Brain microvascular endothelial cell (primary cell): ENCODE results near the gene IL6ST.

Source experiments
- DNase-seq: peaks from one replicate; pipeline ENCODE4 v3.0.0-alpha.2; 2020
- H3K27ac ChIP-seq: fragments of 250-450 bp; sonication (Bioruptor Pico); 2 replicates; pipeline ENCODE4 v1.5.1; 2020; ENCODE audit warnings: mild to moderate bottlenecking, moderate library complexity
- H3K27me3 ChIP-seq: fragments of 250-450 bp; sonication (Bioruptor Pico); replicated peaks from 2 replicates; pipeline ENCODE4 v1.5.1; 2020; ENCODE audit warnings: mild to moderate bottlenecking
- H3K36me3 ChIP-seq: fragments of 250-450 bp; sonication (Bioruptor Pico); replicated peaks from 2 replicates; pipeline ENCODE4 v1.5.1; 2020; ENCODE audit warnings: mild to moderate bottlenecking
- H3K4me3 ChIP-seq: 2 replicates; pipeline ENCODE4 v1.5.1; 2011; ENCODE audit warnings: low read depth, mild to moderate bottlenecking, control low read depth, low read length, moderate library complexity
- in situ Hi-C: cut with HindIII; loops from 2 replicates; pipeline ENCODE4 v1.10.0; 2017; ENCODE audit warnings: low sequenced_read_pairs, low pct_ligation_motif_present
- TF ChIP-seq, protein P1 (sequence below): IDR thresholded peaks from 2 replicates; pipeline ENCODE4 v1.5.1; 2011; ENCODE audit warnings: low read depth, mild to moderate bottlenecking, moderate library complexity, low read length, control low read depth, inconsistent platforms; ENCODE audit errors: missing control alignments

Gene IL6ST

DNA sequence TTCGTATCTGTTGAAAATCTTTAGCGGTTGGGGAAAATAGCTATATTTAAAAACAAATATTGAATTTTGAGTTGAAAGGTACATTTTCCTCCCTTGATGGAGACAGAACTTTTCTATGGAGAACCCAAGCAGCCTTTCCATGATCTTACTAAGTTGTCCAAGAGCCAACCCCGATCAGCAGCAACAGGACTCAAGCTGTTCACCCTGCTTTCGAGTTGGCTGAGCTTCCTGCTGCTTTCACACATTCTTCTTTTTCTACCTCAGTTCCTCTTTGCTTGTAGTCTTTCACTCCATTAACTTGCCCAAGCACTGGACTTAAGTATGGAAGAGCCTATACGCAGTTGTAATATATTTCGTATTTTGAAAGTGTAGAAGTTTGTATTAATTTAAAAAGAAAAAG is 59.4 kb downstream of the IL6ST start:
- Histone ChIP-seq H3K36me3 (peaks cover 21% of the 10 kb centered on the region), H3K27ac (no peak overlapping the region), H3K27me3 (no peaks in the 10 kb centered on the region), H3K4me3 (no peak overlapping the region)
- in situ Hi-C loops, result no loop called here
- TF ChIP-seq, protein P1, sequence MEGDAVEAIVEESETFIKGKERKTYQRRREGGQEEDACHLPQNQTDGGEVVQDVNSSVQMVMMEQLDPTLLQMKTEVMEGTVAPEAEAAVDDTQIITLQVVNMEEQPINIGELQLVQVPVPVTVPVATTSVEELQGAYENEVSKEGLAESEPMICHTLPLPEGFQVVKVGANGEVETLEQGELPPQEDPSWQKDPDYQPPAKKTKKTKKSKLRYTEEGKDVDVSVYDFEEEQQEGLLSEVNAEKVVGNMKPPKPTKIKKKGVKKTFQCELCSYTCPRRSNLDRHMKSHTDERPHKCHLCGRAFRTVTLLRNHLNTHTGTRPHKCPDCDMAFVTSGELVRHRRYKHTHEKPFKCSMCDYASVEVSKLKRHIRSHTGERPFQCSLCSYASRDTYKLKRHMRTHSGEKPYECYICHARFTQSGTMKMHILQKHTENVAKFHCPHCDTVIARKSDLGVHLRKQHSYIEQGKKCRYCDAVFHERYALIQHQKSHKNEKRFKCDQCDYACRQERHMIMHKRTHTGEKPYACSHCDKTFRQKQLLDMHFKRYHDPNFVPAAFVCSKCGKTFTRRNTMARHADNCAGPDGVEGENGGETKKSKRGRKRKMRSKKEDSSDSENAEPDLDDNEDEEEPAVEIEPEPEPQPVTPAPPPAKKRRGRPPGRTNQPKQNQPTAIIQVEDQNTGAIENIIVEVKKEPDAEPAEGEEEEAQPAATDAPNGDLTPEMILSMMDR, result no peak
- no peak for DNase-seq

DNA sequence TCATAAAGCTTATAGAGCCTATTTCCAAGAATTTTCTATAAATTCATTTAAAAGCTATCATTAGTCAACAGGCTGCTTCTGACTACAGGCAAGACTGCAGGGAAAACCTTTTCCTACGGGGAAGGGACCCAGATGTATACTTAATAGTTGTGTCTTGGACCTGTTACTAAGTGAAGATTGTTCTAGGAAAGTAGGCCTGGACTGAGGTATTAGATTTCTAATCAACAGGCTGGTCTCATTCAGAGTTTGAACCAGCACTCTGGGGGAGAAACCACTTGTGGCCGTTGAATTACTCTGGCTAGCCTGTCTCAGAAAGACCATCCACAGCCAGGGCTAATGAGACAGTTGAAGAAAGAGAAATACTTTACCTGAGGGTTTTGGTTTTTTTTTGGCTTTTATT is 60.0 kb downstream of the IL6ST start:
- in situ Hi-C loops, result no loop called here
- DNase-seq, result no peak
- Histone ChIP-seq H3K27me3 (no peaks in the 10 kb centered on the region), H3K4me3 (no peak overlapping the region), H3K36me3 (peaks cover 17% of the 10 kb centered on the region), H3K27ac (no peak overlapping the region)
- TF ChIP-seq, protein P1, result no peak

DNA sequence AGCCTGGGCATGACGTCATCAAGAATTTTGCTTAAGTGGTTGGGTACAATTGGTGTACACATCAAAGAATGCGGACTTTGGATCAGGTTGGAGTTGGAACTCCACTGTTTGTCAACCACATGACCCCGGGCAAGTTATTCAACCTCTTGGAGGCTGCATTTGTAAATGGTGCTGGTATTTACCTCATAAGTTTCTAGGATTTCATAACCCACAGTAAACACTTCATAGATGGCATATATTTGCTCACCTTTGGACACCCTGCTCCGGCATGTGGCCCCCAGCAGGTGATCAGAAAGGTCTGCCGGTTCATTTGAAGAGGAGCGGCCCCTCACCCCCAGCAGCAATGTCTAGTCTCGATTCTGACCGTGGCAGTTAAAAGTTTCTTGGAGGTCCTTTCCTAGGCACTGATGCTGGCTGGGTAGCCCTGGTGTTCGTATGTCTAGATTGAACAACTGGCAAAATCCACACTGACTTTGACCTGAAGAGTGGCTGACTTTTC is 60.6 kb downstream of the IL6ST start:
- H3K27ac ChIP-seq, result no peak overlapping the region
- TF ChIP-seq, protein P1, result no peak
- no peak overlapping the region for H3K4me3 ChIP-seq
- H3K27me3 ChIP-seq, result no peaks in the 10 kb centered on the region
- in situ Hi-C loops, result no loop called here
- H3K36me3 ChIP-seq, result peaks cover 14% of the 10 kb centered on the region
- no peak for DNase-seq

DNA sequence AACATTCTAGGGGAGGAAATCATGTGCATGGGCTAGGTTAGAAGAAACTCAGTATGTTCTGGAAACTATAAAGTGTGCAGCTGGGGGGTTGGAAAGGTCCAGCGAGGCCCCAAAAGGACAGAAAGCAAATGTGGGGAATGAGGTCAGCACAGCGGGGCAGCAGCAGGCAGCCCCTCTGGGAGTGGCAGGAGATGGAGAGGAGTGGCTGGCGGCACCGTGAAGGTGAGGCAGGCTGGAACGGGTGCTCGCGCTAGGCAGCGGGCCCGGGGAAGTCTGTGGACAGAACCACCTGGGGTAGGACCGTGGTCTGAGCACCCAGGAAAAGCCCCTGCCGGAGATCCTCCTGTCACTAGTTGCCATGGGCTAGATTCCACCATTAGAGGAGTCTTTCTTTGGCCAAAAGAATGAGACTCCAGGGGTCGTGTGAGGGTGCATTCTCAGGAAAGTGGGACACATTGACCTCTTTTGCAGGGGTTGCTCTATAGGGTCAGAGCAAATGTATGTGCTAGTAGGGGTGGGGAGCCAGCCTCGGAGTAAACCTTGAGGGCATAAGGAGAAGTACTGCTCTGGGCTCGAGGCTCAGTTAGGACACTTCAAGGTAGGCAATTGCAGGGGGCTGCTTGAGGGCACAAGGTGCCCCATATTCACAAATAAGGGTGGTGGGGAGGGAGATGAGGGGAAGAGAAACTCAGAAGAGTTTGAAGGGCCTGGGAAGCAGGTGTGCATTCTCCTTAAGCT is 61.2 kb downstream of the IL6ST start:
- no peaks in the 10 kb centered on the region for H3K27me3 ChIP-seq
- TF ChIP-seq, protein P1, result no peak
- DNase-seq, result no peak
- H3K36me3 ChIP-seq, result peaks cover 8% of the 10 kb centered on the region
- H3K4me3 ChIP-seq, result no peak overlapping the region
- H3K27ac ChIP-seq, result no peak overlapping the region
- in situ Hi-C loops, result no loop called here

DNA sequence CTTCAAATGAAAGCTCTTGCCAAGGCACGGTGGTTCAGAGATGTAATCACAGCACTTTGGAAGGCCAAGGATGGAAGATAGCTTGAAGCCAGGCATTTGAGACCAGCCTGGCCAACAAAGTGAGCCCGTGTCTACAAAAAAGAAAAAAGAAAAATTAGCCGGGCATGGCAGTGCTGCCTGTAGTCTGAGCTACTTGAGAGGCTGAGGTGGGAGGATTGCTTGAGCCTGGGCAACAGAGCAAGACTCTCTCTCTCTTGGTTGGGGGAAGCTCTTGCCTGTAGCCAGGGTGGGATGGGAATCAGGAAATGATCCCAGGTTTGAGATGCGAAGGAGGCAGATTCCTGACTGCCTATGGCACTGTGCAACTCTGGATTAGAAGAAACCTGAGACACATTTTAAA is 62.1 kb downstream of the IL6ST start:
- no peak for DNase-seq

More for the DNA sequence above, 62.1 kb downstream of the IL6ST start:
- Histone ChIP-seq H3K27ac (no peak overlapping the region), H3K36me3 (peaks cover 3% of the 10 kb centered on the region), H3K27me3 (no peaks in the 10 kb centered on the region), H3K4me3 (no peak overlapping the region)
- in situ Hi-C loops, result no loop called here
- TF ChIP-seq, protein P1, result no peak
